ENCODE data around the gene BLCAP. TPM values are rescaled to one million over a fixed set of nuclear protein-coding genes. Genes with fewer than 3 reads are reported as not detected.
A peak's percentile ranks its signal among the peaks of the same experiment; 100 is the strongest.

The BLCAP gene
- polyA plus RNA-seq, 6 donors from 2014 or later: 202 to 268 (median 213) TPM

DNA sequence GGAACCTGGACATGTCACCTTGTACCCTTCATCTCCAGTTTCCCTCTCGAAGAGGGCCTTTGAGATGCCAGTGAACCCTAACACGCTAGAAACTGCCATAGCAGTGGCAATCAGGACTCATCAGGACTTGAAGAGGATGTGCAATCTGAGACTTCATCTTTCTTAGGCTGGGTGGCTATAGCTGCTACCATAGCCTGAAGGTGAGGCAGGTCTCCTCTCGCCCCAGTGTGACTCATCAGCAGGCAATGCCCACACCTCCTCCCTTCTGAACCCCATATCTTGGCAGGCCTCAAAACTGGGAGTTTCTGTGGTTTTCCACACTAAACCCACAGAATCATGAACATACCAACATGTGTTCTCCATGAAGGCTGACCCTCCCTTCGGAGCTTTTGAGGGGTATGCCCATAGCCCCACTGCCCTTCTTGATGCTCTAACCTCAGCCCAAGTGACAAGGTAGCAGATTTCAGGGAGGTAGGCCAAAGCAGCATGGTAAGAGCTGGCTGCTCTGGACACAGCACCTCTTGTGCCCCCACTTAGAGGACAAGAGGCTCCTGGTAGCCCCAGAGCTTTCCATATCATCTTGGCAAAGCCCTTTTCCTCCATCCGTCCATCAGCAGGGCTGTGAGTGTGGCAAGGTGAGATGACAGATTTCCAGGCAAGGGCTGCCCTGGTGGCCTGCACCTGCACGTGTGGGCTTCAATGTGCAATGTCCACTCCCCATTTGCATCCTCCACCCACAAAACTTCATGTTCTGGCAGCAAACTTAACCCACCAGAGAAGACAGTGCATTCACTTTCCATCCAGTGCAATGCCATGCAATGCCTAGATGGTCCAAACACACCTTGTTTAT lies 2.6 kb downstream of the BLCAP start:
- Mint-ChIP-seq H3K4me3 (peak overlapping the region; percentile 86 to 99 (median 90)), H3K9me3 (no peaks in the 10 kb centered on the region), H3K36me3 (peaks cover 0 to 7% of the 10 kb centered on the region in 2 donors), H3K27me3 (no peaks in the 10 kb centered on the region), H3K27ac (peak overlapping the region in 5 of 6 donors; percentile 51 to 100 (median 61)), H3K4me1 (peaks cover 63 to 74% (median 73%) of the 10 kb centered on the region in 3 donors)
- DNase-seq (no peak), ATAC-seq (ENCODE audit: low read depth in 2 of 2) (no peak)

DNA sequence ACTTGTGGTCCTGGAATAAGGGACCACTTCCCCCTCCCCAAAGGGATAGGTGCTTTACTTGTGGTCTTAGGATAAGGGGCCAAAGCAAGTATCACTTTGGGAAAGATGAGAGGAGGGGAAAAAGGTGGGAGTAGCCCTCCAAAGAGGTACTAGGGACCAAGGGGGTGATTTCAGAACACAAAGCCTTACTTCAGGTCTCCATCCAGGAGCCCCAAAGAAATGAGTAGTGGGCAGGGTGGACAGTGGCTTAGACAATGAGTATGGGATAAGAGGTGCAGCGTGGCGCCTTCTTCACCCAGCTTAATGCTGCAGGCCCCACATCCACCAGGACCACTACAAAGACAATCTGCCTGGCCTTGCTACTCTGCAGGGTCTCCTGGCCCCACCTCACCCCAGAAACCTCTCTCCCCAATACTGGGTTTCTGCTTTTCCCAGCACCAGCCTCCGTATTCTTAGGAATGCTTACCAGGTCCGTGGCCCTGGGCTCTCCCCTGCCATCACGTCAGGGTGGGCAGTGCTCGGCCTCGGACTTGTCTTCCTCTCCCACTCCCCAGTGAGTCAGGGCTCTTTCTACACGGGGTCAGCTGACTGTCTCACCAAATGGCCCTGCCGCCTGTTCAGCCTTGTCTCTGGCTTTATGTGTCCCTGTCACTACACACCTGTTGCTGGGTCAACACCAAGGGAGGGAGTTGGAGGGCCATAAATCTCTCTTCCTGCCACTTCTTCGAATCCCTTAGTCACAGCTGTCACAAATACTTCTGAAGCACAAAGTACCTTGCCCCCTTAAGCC lies 3.6 kb downstream of the BLCAP start:
- H3K4me1 Mint-ChIP-seq: peaks cover 62 to 79% (median 72%) of the 10 kb centered on the region in 3 donors
- no peaks in the 10 kb centered on the region for H3K27me3 Mint-ChIP-seq
- peak overlapping the region in 3 of 6 donors; percentile 1 to 67 (median 51) for H3K27ac Mint-ChIP-seq
- no peaks in the 10 kb centered on the region for H3K9me3 Mint-ChIP-seq
- H3K36me3 Mint-ChIP-seq: peaks cover 0 to 7% of the 10 kb centered on the region in 2 donors
- ATAC-seq (ENCODE audit: low read depth in 2 of 2) (no peak), DNase-seq (no peak)
- peak overlapping the region in 6 of 8 donors; percentile 15 to 90 (median 57) for H3K4me3 Mint-ChIP-seq

GRCh38 chr20:37523012-37523391 lies 4.7 kb downstream of the BLCAP start:
- ATAC-seq (ENCODE audit: low read depth in 2 of 2): no peak
- Mint-ChIP-seq H3K36me3 (peaks cover 7 to 11% of the 10 kb centered on the region in 2 donors), H3K27ac (peak overlapping the region in 1 of 6 donors; percentile 67), H3K4me3 (peak overlapping the region in 1 of 8 donors; percentile 57), H3K4me1 (peaks cover 60 to 75% (median 67%) of the 10 kb centered on the region in 3 donors), H3K9me3 (no peaks in the 10 kb centered on the region), H3K27me3 (no peaks in the 10 kb centered on the region)
- DNase-seq: no peak

DNA sequence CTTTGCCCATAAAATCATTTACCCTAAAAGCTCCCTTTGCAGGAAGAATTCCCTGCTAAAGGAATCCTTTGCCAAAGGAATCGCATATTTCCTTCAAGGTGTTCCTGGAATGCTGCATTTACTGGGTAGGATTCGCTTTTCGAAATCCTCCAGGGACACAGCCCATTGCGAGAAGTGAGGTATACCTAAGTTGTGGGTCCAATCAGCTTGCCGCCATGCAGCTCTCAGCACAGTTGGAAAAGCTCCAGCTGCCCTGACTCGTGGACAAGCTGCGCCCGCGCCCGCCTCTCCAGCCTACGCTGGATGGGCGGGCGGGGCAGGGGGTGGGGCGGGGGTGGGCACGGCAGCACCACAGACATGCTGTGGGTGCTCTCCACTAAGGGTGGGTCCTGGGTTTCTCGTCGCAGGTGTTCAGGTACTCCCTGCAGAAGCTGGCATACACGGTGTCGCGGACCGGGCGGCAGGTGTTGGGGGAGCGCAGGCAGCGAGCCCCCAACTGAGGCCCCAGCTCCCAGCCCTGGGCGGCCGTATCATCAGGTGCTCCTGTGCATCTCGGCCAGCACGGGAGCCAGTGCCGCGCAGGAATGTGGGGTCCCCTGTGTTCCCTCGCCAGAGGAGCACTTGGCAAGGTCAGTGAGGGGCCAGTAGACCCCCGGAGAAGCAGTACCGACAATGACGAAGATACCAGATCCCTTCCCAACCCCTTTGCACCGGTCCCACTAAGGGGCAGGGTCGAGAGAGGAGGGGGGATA lies 5.2 kb downstream of the BLCAP start:
- DNase-seq: no peak
- no peak for ATAC-seq (ENCODE audit: low read depth in 2 of 2)
- no peak overlapping the region for H3K4me3 Mint-ChIP-seq
- H3K9me3 Mint-ChIP-seq: no peaks in the 10 kb centered on the region
- peaks cover 64 to 74% (median 67%) of the 10 kb centered on the region in 3 donors for H3K4me1 Mint-ChIP-seq
- no peak overlapping the region for H3K27ac Mint-ChIP-seq
- no peaks in the 10 kb centered on the region for H3K27me3 Mint-ChIP-seq
- H3K36me3 Mint-ChIP-seq: peaks cover 11 to 17% of the 10 kb centered on the region in 2 donors

DNA sequence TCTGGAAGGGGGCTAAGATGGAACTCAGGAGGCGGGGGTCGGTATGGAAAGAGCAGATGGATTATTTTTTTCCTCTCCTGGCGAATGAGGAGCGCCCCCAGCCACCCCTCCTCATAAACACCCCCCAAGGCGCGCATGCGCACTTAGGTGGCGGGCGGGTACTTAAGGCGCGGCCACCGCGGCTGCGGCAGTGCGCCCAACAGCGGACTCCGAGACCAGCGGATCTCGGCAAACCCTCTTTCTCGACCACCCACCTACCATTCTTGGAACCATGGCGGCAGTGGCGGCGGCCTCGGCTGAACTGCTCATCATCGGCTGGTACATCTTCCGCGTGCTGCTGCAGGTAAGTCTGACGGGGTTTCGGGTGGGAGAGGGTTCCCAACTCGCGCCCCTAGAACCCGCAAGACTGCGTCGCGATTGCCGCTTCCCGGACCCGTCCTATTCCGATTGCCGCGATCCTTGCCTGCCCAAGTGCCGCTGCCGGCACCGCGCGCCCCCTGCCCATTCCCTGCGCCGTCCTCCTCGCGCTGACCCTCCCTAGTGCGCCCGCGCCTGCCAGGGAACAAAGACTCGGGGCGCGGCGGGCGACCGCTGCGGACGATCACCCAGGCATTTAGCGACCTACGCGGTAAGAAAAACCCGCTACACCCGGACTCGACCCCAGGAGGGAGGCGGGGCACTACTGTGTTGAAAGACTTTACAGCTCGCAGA lies 6.5 kb downstream of the BLCAP start, which contains the start of gene NNAT:
TSS of gene NNAT (plus strand) at position 190 of the 711 bp plus-strand sequence. CDS start at position 272, 82 bp downstream.
- H3K27me3 Mint-ChIP-seq: no peaks in the 10 kb centered on the region
- ATAC-seq (ENCODE audit: low read depth in 2 of 2) (peak; percentile 23 to 33), DNase-seq (no peak)
- peaks cover 11 to 19% of the 10 kb centered on the region in 2 donors for H3K36me3 Mint-ChIP-seq
- peaks cover 56 to 69% (median 68%) of the 10 kb centered on the region in 3 donors for H3K4me1 Mint-ChIP-seq
- H3K9me3 Mint-ChIP-seq: no peaks in the 10 kb centered on the region
- H3K27ac Mint-ChIP-seq: peak within 1 kb of the TSS in 3 of 6 donors; percentile 5 to 85 (median 33)
- H3K4me3 Mint-ChIP-seq: peak within 1 kb of the TSS; percentile 61 to 89 (median 80)

DNA sequence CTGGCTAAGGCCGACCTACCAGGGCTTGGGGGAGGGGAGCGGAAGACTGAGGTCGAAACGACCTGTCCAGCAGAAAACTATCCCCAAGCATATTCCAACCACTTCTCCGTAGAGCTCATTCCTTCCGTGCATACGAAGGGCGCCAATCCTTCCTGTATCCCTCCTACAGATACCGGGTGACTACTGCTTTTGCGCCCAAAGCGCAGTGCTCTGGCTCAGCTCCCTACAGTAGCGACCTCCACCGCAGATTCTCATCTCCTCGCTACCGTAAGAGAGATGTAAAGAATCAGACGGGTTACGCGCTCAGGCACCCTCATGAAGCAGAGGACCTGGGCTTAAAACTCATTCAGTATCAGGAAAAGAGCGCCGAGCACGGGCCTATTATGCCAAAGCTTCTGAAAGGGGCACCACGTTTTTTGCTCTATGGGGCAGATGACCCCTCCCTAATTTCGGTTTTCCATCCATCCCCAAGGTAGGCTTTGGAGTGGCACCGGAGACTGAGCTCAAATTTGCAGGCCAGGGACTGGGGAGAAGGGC lies 7.2 kb downstream of the BLCAP start:
- H3K36me3 Mint-ChIP-seq: peaks cover 11 to 19% of the 10 kb centered on the region in 2 donors
- ATAC-seq (ENCODE audit: low read depth in 2 of 2) (peak in 1 of 2 donors; percentile 23), DNase-seq (no peak)
- no peaks in the 10 kb centered on the region for H3K27me3 Mint-ChIP-seq
- H3K27ac Mint-ChIP-seq: peak overlapping the region in 3 of 6 donors; percentile 5 to 33 (median 31)
- peaks cover 49 to 63% (median 61%) of the 10 kb centered on the region in 3 donors for H3K4me1 Mint-ChIP-seq
- H3K9me3 Mint-ChIP-seq: no peaks in the 10 kb centered on the region
- H3K4me3 Mint-ChIP-seq: peak overlapping the region; percentile 61 to 89 (median 78)

GRCh38 chr20:37519508-37520418 lies 7.9 kb downstream of the BLCAP start:
- DNase-seq (no peak), ATAC-seq (ENCODE audit: low read depth in 2 of 2) (peak in 1 of 2 donors; percentile 14)
- peaks cover 14 to 24% of the 10 kb centered on the region in 2 donors for H3K36me3 Mint-ChIP-seq
- H3K4me1 Mint-ChIP-seq: peaks cover 47 to 57% (median 54%) of the 10 kb centered on the region in 3 donors
- H3K27ac Mint-ChIP-seq: peak overlapping the region in 3 of 6 donors; percentile 33 to 52 (median 52)
- H3K27me3 Mint-ChIP-seq: no peaks in the 10 kb centered on the region
- no peaks in the 10 kb centered on the region for H3K9me3 Mint-ChIP-seq
- peak overlapping the region in 7 of 8 donors; percentile 61 to 89 (median 77) for H3K4me3 Mint-ChIP-seq

- Mint-ChIP-seq H3K9me3 (no peaks in the 10 kb centered on the region), H3K4me3 (peak overlapping the region in 1 of 8 donors; percentile 47), H3K36me3 (peaks cover 19 to 29% of the 10 kb centered on the region in 2 donors), H3K4me1 (peaks cover 43 to 53% (median 46%) of the 10 kb centered on the region in 3 donors), H3K27ac (peak overlapping the region in 2 of 6 donors; percentile 22 to 52), H3K27me3 (no peaks in the 10 kb centered on the region)
- ATAC-seq (ENCODE audit: low read depth in 2 of 2) (no peak), DNase-seq (no peak)
Observed at GRCh38 chr20:37518606-37519507, 8.8 kb downstream of the BLCAP start.

GRCh38 chr20:37518059-37518458 lies 9.6 kb downstream of the BLCAP start:
- peaks cover 38 to 45% (median 42%) of the 10 kb centered on the region in 3 donors for H3K4me1 Mint-ChIP-seq
- H3K27ac Mint-ChIP-seq: peak overlapping the region in 2 of 6 donors; percentile 13 to 22
- H3K4me3 Mint-ChIP-seq: peak overlapping the region in 1 of 8 donors; percentile 26
- no peak for ATAC-seq (ENCODE audit: low read depth in 2 of 2)
- peaks cover 19 to 23% of the 10 kb centered on the region in 2 donors for H3K36me3 Mint-ChIP-seq
- no peaks in the 10 kb centered on the region for H3K27me3 Mint-ChIP-seq
- no peaks in the 10 kb centered on the region for H3K9me3 Mint-ChIP-seq
- DNase-seq: no peak

GRCh38 chr20:37516811-37517750 lies 10.6 kb downstream of the BLCAP start:
- no peaks in the 10 kb centered on the region for H3K9me3 Mint-ChIP-seq
- H3K4me1 Mint-ChIP-seq: peaks cover 36 to 42% (median 40%) of the 10 kb centered on the region in 3 donors
- H3K27ac Mint-ChIP-seq: peak overlapping the region in 2 of 6 donors; percentile 65 to 71
- DNase-seq (no peak), ATAC-seq (ENCODE audit: low read depth in 2 of 2) (no peak)
- H3K27me3 Mint-ChIP-seq: no peaks in the 10 kb centered on the region
- H3K4me3 Mint-ChIP-seq: no peak overlapping the region
- H3K36me3 Mint-ChIP-seq: peaks cover 19 to 22% of the 10 kb centered on the region in 2 donors
